ENCODE measurements around the gene CD3D.

DNA sequence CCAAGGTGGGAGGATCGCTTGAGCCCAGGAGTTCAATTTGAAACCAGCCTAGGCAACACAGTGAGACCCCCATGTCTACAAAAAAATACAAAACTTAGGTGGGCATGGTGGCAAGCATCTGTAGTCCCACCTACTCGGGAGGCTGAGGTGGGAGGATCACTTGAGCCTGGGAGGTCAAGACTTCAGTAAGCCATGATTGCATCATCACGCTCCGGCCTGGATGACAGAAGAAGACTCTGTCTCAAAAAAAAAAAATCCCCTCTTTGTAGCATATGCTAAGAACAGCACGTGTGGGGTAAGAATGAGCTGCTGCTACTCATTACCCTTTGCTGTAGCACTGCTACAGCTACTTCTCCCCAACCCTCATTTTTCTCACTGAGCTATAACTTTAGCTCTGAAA is 31.4 kb upstream of the CD3D start:
- TF ChIP-seq TAF1 (IDR thresholded peaks at IDR 0.05; ENCODE audit: borderline replicate concordance, low read depth, low read length) (no peak), POLR2A (IDR thresholded peaks at IDR 0.05; ENCODE audit: low read depth, low read length) (no peak), POLR2AphosphoS5 (IDR thresholded peaks at IDR 0.05; ENCODE audit: low read depth, low read length) (no peak)
